Mesothelial cell of epicardium (in vitro differentiated cells): Measurements from ENCODE around the gene RAI1. TPM values are rescaled to one million over a fixed set of nuclear protein-coding genes. Genes with fewer than 3 reads are reported as not detected.

Experiments
- DNase-seq, 2 experiments: peaks; one replicate each; pipeline ENCODE4 v3.0.0; 2021; ENCODE audit warnings: low spot score in 2 of 2; ENCODE audit not compliant: unreplicated experiment in 2 of 2
- H3K27ac Mint-ChIP-seq: 2 replicates; pipeline ENCODE4 v1.8.0; 2021; ENCODE audit warnings: mixed read lengths
- H3K27me3 Mint-ChIP-seq: 2 replicates; pipeline ENCODE4 v1.8.0; 2021; ENCODE audit warnings: low read depth, mixed read lengths
- H3K36me3 Mint-ChIP-seq: 2 replicates; pipeline ENCODE4 v1.8.0; 2021; ENCODE audit warnings: mixed read lengths
- H3K4me1 Mint-ChIP-seq: 2 replicates; pipeline ENCODE4 v1.8.0; 2021; ENCODE audit warnings: mixed read lengths
- H3K4me3 Mint-ChIP-seq: 2 replicates; pipeline ENCODE4 v1.8.0; 2021; ENCODE audit warnings: mild to moderate bottlenecking, moderate library complexity, mixed read lengths
- H3K9me3 Mint-ChIP-seq: 2 replicates; pipeline ENCODE4 v1.8.0; 2021; ENCODE audit warnings: mixed read lengths
- CTCF ChIP-seq: fragments of 200-600 bp; sonication (generic); IDR thresholded peaks from one replicate; pipeline ENCODE4 v1.5.0; 2021; ENCODE audit warnings: antibody characterized with exemption; ENCODE audit not compliant: unreplicated experiment
- total RNA-seq: library from RNA; stranded (reverse); gene quantifications from 3 replicates; pipeline ENCODE4 v1.2.1, GENCODE V29; 2021

The RAI1 gene
- total RNA-seq, 1 donor from 2014 or later: 137 TPM

- Mint-ChIP-seq H3K27me3 (peaks cover 1% of the 10 kb centered on the region), H3K27ac (no peak overlapping the region), H3K4me3 (no peak overlapping the region), H3K36me3 (no peaks in the 10 kb centered on the region), H3K9me3 (no peaks in the 10 kb centered on the region), H3K4me1 (peaks cover 26% of the 10 kb centered on the region)
- no peak for TF ChIP-seq CTCF
- DNase-seq: no peak
Measured at GRCh38 chr17:17667947-17668346, 13.3 kb upstream of the RAI1 start.

DNA sequence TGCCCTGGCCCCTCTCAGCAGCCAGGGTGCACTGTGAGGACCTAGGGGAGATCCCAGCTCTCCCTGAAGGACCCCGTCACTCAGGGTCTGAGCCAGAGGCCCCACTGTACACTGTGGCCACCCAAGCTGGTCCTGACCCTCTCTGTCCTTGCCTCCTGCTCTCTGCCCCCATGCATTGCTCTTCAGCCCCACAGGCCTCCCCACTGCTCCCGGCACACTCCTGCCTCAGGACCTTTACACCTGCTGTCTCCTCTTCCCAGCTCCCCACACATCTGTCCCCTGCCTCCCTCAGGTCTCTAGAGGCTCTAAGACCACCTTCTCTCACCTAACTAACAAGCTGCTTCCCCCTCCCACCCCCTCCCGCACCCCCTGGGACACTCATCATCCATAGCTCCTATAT is 12.9 kb upstream of the RAI1 start:
- Mint-ChIP-seq H3K9me3 (no peaks in the 10 kb centered on the region), H3K27me3 (peaks cover 1% of the 10 kb centered on the region), H3K36me3 (no peaks in the 10 kb centered on the region), H3K4me1 (peaks cover 25% of the 10 kb centered on the region), H3K4me3 (no peak overlapping the region), H3K27ac (no peak overlapping the region)
- DNase-seq: no peak
- no peak for TF ChIP-seq CTCF

GRCh38 chr17:17668775-17669579 is 12.3 kb upstream of the RAI1 start:
- Mint-ChIP-seq H3K4me3 (no peak overlapping the region), H3K27ac (no peak overlapping the region), H3K9me3 (no peaks in the 10 kb centered on the region), H3K36me3 (no peaks in the 10 kb centered on the region), H3K27me3 (peaks cover 1% of the 10 kb centered on the region), H3K4me1 (peaks cover 27% of the 10 kb centered on the region)
- no peak for TF ChIP-seq CTCF
- no peak for DNase-seq

DNA sequence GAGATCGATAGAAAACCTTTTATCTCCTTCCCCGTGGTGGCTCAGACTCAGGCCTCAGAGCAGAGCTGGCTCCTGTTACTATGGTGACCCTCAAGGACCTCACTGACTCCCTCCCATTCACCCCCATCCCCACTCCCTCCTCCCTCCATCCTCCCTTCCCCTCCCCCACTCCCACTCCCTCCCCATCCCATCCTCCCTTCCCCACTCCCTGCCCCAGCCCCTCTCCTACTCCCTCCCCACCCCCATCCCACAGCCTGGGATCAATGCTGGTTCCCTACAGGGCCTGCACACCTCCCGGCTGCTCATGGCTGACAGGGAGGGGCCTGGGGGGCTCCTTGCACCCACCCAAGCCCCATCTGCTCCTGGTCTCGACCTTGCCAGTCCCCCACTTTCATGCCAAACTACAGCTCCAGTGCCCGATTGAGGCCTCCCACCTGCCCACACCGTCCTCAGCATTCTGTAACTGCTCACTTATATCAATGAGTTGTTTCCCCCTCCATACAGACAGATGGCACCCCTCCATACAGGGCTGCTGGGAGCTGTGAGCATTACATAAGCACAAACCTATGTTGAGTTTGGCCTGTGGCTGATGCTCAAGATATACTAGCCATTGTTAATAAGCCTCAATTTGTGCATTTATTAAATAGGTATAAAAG is 11.6 kb upstream of the RAI1 start:
- peak overlapping the region; percentile 44 for H3K27ac Mint-ChIP-seq
- DNase-seq: no peak
- H3K4me1 Mint-ChIP-seq: peaks cover 27% of the 10 kb centered on the region
- TF ChIP-seq CTCF: no peak
- peaks cover 1% of the 10 kb centered on the region for H3K27me3 Mint-ChIP-seq
- no peaks in the 10 kb centered on the region for H3K9me3 Mint-ChIP-seq
- H3K4me3 Mint-ChIP-seq: no peak overlapping the region
- H3K36me3 Mint-ChIP-seq: no peaks in the 10 kb centered on the region

GRCh38 chr17:17670701-17671305 is 10.5 kb upstream of the RAI1 start:
- Mint-ChIP-seq H3K27ac (no peak overlapping the region), H3K4me1 (peaks cover 28% of the 10 kb centered on the region), H3K4me3 (no peak overlapping the region), H3K27me3 (peaks cover 1% of the 10 kb centered on the region), H3K9me3 (no peaks in the 10 kb centered on the region), H3K36me3 (no peaks in the 10 kb centered on the region)
- TF ChIP-seq CTCF: no peak
- DNase-seq: no peak
